NCI-H146 treated with DMSO at 0.1 percent for 48 hours (cell line): ENCODE measurements around the gene CACNA1E.

ENCODE experiments used
- DNase-seq: peaks from one replicate; lab custom pipeline; 2025; ENCODE audit not compliant: unreplicated experiment; lab: John Stamatoyannopoulos, UW

The CACNA1E gene

GRCh38 chr1:181675091-181675917, 192.0 kb downstream of the CACNA1E start:
- DNase-seq = no peak

- DNase-seq = no peak
Observed at GRCh38 chr1:181675918-181676190, 192.5 kb downstream of the CACNA1E start.

GRCh38 chr1:181676269-181676668, 193.0 kb downstream of the CACNA1E start:
- DNase-seq = peak; percentile 52

- DNase-seq = no peak
Observed at GRCh38 chr1:181680332-181680731, 197.0 kb downstream of the CACNA1E start.

- no peak for DNase-seq
Observed at GRCh38 chr1:181680871-181681270, 197.6 kb downstream of the CACNA1E start.

GRCh38 chr1:181685211-181685610, 201.9 kb downstream of the CACNA1E start:
- no peak for DNase-seq

- peak; percentile 14 for DNase-seq
Observed at GRCh38 chr1:181701891-181702290, 218.6 kb downstream of the CACNA1E start.

- DNase-seq = peak; percentile 32
Observed at GRCh38 chr1:181704546-181704945, 221.2 kb downstream of the CACNA1E start.

- DNase-seq = no peak
Observed at GRCh38 chr1:181711820-181712219, 228.5 kb downstream of the CACNA1E start.

GRCh38 chr1:181712711-181713110, 229.4 kb downstream of the CACNA1E start:
- no peak for DNase-seq

- no peak for DNase-seq
Observed at GRCh38 chr1:181714428-181714827, 231.1 kb downstream of the CACNA1E start.

- no peak for DNase-seq
Observed at GRCh38 chr1:181718034-181718433, 234.7 kb downstream of the CACNA1E start.

- no peak for DNase-seq
Observed at GRCh38 chr1:181726320-181727012, 243.1 kb downstream of the CACNA1E start.

- no peak for DNase-seq
Observed at GRCh38 chr1:181730606-181731005, 247.3 kb downstream of the CACNA1E start.

- no peak for DNase-seq
Observed at GRCh38 chr1:181732218-181732990, 249.1 kb downstream of the CACNA1E start.

- no peak for DNase-seq
Observed at GRCh38 chr1:181733486-181733885, 250.2 kb downstream of the CACNA1E start.

- DNase-seq = no peak
Observed at GRCh38 chr1:181737056-181737455, 253.7 kb downstream of the CACNA1E start.

- DNase-seq = no peak
Observed at GRCh38 chr1:181739214-181739613, 255.9 kb downstream of the CACNA1E start.

- DNase-seq = no peak
Observed at GRCh38 chr1:181742426-181742825, 259.1 kb downstream of the CACNA1E start.

- DNase-seq = no peak
Observed at GRCh38 chr1:181743878-181744312, 260.6 kb downstream of the CACNA1E start.

GRCh38 chr1:181746224-181746623, 262.9 kb downstream of the CACNA1E start:
- no peak for DNase-seq

GRCh38 chr1:181748013-181748412, 264.7 kb downstream of the CACNA1E start:
- no peak for DNase-seq
